ENCODE data around the gene LGI2. TPM values are rescaled to one million over a fixed set of nuclear protein-coding genes. Genes with fewer than 3 reads are reported as not detected.

The LGI2 gene
- total RNA-seq, 1 donor from 2014 or later: 4.3 TPM

- Mint-ChIP-seq H3K36me3 (ENCODE audit: low read depth) (no peaks in the 10 kb centered on the region), H3K4me3 (no peak overlapping the region), H3K4me1 (no peaks in the 10 kb centered on the region), H3K9me3 (no peaks in the 10 kb centered on the region), H3K27me3 (ENCODE audit: low read depth) (no peaks in the 10 kb centered on the region), H3K27ac (ENCODE audit: unreplicated experiment) (no peak overlapping the region)
- DNase-seq (ENCODE audit: low read depth, low spot score): no peak
- TF ChIP-seq CTCF (conservative IDR thresholded peaks at IDR 0.05): no peak
Measured at GRCh38 chr4:25063116-25063515, 32.4 kb upstream of the LGI2 start.

GRCh38 chr4:25062098-25062497 lies 31.4 kb upstream of the LGI2 start:
- Mint-ChIP-seq H3K9me3 (no peaks in the 10 kb centered on the region), H3K27ac (ENCODE audit: unreplicated experiment) (no peak overlapping the region), H3K4me3 (no peak overlapping the region), H3K4me1 (no peaks in the 10 kb centered on the region), H3K36me3 (ENCODE audit: low read depth) (no peaks in the 10 kb centered on the region), H3K27me3 (ENCODE audit: low read depth) (no peaks in the 10 kb centered on the region)
- no peak for DNase-seq (ENCODE audit: low read depth, low spot score)
- TF ChIP-seq CTCF (conservative IDR thresholded peaks at IDR 0.05): no peak

GRCh38 chr4:25061602-25062001 lies 30.9 kb upstream of the LGI2 start:
- no peak for DNase-seq (ENCODE audit: low read depth, low spot score)
- Mint-ChIP-seq H3K27ac (ENCODE audit: unreplicated experiment) (no peak overlapping the region), H3K36me3 (ENCODE audit: low read depth) (no peaks in the 10 kb centered on the region), H3K4me3 (no peak overlapping the region), H3K4me1 (no peaks in the 10 kb centered on the region), H3K27me3 (ENCODE audit: low read depth) (peaks cover 2% of the 10 kb centered on the region), H3K9me3 (no peaks in the 10 kb centered on the region)
- TF ChIP-seq CTCF (conservative IDR thresholded peaks at IDR 0.05): no peak

GRCh38 chr4:25060963-25061340 lies 30.2 kb upstream of the LGI2 start:
- no peak for TF ChIP-seq CTCF (conservative IDR thresholded peaks at IDR 0.05)
- H3K27me3 Mint-ChIP-seq (ENCODE audit: low read depth): peaks cover 2% of the 10 kb centered on the region

GRCh38 chr4:25060241-25060962 lies 29.7 kb upstream of the LGI2 start:
- Mint-ChIP-seq H3K27me3 (ENCODE audit: low read depth) (peaks cover 2% of the 10 kb centered on the region), H3K27ac (ENCODE audit: unreplicated experiment) (no peak overlapping the region), H3K4me1 (no peaks in the 10 kb centered on the region), H3K9me3 (no peaks in the 10 kb centered on the region), H3K4me3 (no peak overlapping the region), H3K36me3 (ENCODE audit: low read depth) (no peaks in the 10 kb centered on the region)
- no peak for DNase-seq (ENCODE audit: low read depth, low spot score)
- no peak for TF ChIP-seq CTCF (conservative IDR thresholded peaks at IDR 0.05)

More at GRCh38 chr4:25060963-25061340, 30.2 kb upstream of the LGI2 start:
- H3K9me3 Mint-ChIP-seq: no peaks in the 10 kb centered on the region
- no peak overlapping the region for H3K4me3 Mint-ChIP-seq
- no peaks in the 10 kb centered on the region for H3K4me1 Mint-ChIP-seq
- no peaks in the 10 kb centered on the region for H3K36me3 Mint-ChIP-seq (ENCODE audit: low read depth)
- no peak for DNase-seq (ENCODE audit: low read depth, low spot score)
- H3K27ac Mint-ChIP-seq (ENCODE audit: unreplicated experiment): no peak overlapping the region

Measured in neural crest cell (in vitro differentiated cells).